ENCODE data around the gene FBN1.

FBN1 gene

GRCh38 chr15:48601095-48601494 is 44.4 kb downstream of the FBN1 start:
- no peak for TF ChIP-seq CTCF (IDR thresholded peaks at IDR 0.05; ENCODE audit: insufficient read depth, low read depth, low read length, missing control alignments)
- no peak for DNase-seq (ENCODE audit: low read depth)
- no peak overlapping the region for H3K4me3 ChIP-seq (ENCODE audit: low read length)

- DNase-seq (ENCODE audit: low read depth): no peak
- no peak overlapping the region for H3K4me3 ChIP-seq (ENCODE audit: low read length)
- no peak for TF ChIP-seq CTCF (IDR thresholded peaks at IDR 0.05; ENCODE audit: insufficient read depth, low read depth, low read length, missing control alignments)
These were observed 48.7 kb downstream of the FBN1 start for GRCh38 chr15:48596841-48597240.

- no peak for TF ChIP-seq CTCF (IDR thresholded peaks at IDR 0.05; ENCODE audit: insufficient read depth, low read depth, low read length, missing control alignments)
- H3K4me3 ChIP-seq (ENCODE audit: low read length): no peak overlapping the region
- no peak for DNase-seq (ENCODE audit: low read depth)
These were observed 49.1 kb downstream of the FBN1 start for GRCh38 chr15:48596415-48596814.

- no peak for TF ChIP-seq CTCF (IDR thresholded peaks at IDR 0.05; ENCODE audit: insufficient read depth, low read depth, low read length, missing control alignments)
- no peak for DNase-seq (ENCODE audit: low read depth)
- no peak overlapping the region for H3K4me3 ChIP-seq (ENCODE audit: low read length)
These were observed 49.5 kb downstream of the FBN1 start for GRCh38 chr15:48595981-48596380.

- no peak overlapping the region for H3K4me3 ChIP-seq (ENCODE audit: low read length)
- no peak for DNase-seq (ENCODE audit: low read depth)
- no peak for TF ChIP-seq CTCF (IDR thresholded peaks at IDR 0.05; ENCODE audit: insufficient read depth, low read depth, low read length, missing control alignments)
These were observed 52.6 kb downstream of the FBN1 start for GRCh38 chr15:48592933-48593332.

GRCh38 chr15:48592221-48592731 is 53.2 kb downstream of the FBN1 start:
- no peak overlapping the region for H3K4me3 ChIP-seq (ENCODE audit: low read length)
- DNase-seq (ENCODE audit: low read depth): no peak
- no peak for TF ChIP-seq CTCF (IDR thresholded peaks at IDR 0.05; ENCODE audit: insufficient read depth, low read depth, low read length, missing control alignments)

- DNase-seq (ENCODE audit: low read depth): no peak
- no peak for TF ChIP-seq CTCF (IDR thresholded peaks at IDR 0.05; ENCODE audit: insufficient read depth, low read depth, low read length, missing control alignments)
- H3K4me3 ChIP-seq (ENCODE audit: low read length): no peak overlapping the region
These were observed 54.8 kb downstream of the FBN1 start for GRCh38 chr15:48590723-48591122.

Measured in epithelial cell of esophagus (primary cell).